ENCODE results near the gene ASAP2.

Gene ASAP2

DNA sequence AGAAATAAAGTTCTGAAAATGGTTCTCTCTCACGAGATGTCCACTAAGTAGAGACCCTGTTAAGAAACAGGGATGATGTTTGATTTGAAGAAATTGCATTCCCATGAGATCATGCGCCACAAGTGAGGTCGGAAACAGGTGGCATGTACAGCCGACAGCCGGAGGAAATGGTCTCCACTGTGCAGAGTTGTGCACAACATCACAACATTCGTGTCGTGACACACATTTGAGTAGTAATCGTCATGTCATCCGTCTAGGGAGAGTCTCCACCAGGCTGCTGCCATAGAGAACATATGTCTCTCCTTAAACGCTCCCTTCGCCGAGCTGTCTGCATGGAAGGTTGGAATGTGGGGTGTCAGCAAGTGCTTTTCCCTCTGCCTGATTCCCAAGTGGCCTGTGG, 84.7 kb downstream of the ASAP2 start:
- H3K18ac ChIP-seq (ENCODE audit: low read length) = no peak overlapping the region
- H2AFZ ChIP-seq (ENCODE audit: low read length) = no peak overlapping the region
- H3K4me1 ChIP-seq (ENCODE audit: control insufficient read depth in 2 of 2, insufficient read depth in 1 of 2, low read depth in 1 of 2, low read length in 2 of 2) = peaks cover 0 to 12% of the 10 kb centered on the region in 2 donors
- no peaks in the 10 kb centered on the region for H3K27me3 ChIP-seq (ENCODE audit: control insufficient read depth in 3 of 3, insufficient read depth in 3 of 3, low read depth in 1 of 3, low read length in 3 of 3)
- DNase-seq (ENCODE audit: low spot score) = no peak
- H3K4me3 ChIP-seq (ENCODE audit: low read length in 2 of 2) = no peak overlapping the region
- H3K14ac ChIP-seq (ENCODE audit: low read length) = no peak overlapping the region
- peaks cover 3% of the 10 kb centered on the region for H3K79me1 ChIP-seq (ENCODE audit: low read depth, low read length)
- no peak overlapping the region for H2AK5ac ChIP-seq (ENCODE audit: low read depth, low read length)
- H3K4me2 ChIP-seq (ENCODE audit: insufficient read depth, low read length, poor library complexity, severe bottlenecking) = no peak overlapping the region
- no peak overlapping the region for H3K23ac ChIP-seq (ENCODE audit: low read depth, low read length, poor library complexity)
- no peak overlapping the region for H3K4ac ChIP-seq (ENCODE audit: low read length)
- no peak overlapping the region for H2BK15ac ChIP-seq (ENCODE audit: low read length)
- H4K91ac ChIP-seq (ENCODE audit: low read depth, low read length, poor library complexity) = no peak overlapping the region
- H2BK120ac ChIP-seq (ENCODE audit: low read depth, low read length) = no peak overlapping the region
- WGBS, 2 donors (ENCODE audit: extremely low coverage in 2 of 2, insufficient read length in 2 of 2, insufficient replicate concordance in 1 of 2) = no CpG with 5 or more reads among the region's 12 CpGs
- no peak overlapping the region for H4K8ac ChIP-seq (ENCODE audit: low read depth, low read length)
- no peak overlapping the region for H2BK5ac ChIP-seq (ENCODE audit: low read length)
- H3K9me3 ChIP-seq (replicated peaks in 1 of 2; ENCODE audit: control insufficient read depth in 2 of 2, insufficient read depth in 1 of 2, low read depth in 1 of 2, low read length in 2 of 2) = no peaks in the 10 kb centered on the region
- H3K27ac ChIP-seq (replicated peaks; ENCODE audit: low read length) = no peak overlapping the region
- H2BK12ac ChIP-seq (ENCODE audit: low read length) = no peak overlapping the region
- H3K9ac ChIP-seq (ENCODE audit: low read depth, low read length, poor library complexity) = no peak overlapping the region
- H3K36me3 ChIP-seq (replicated peaks in 1 of 2; ENCODE audit: control insufficient read depth in 2 of 2, insufficient read depth in 2 of 2, low read length in 2 of 2) = peaks cover 0 to 37% of the 10 kb centered on the region in 2 donors

DNA sequence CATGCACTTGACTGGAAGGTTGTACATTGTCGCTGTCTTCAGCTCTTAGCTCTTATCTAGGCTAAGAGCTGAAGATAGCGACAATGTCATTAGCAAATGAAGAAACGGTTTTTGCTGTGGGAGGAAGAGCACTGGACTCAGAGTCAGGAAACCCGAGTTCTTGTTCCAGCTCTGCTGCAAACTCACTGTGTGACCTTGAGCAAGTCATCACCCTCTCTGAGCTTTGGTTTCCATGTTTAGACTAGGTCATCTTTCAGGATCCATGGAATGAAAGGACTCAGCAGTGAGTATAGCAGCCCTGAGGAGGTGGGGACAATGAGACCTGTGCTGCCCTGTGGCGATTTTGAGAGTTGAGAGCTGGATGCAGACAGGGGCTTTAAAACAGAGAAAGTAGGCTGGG, 85.3 kb downstream of the ASAP2 start:
- H3K27me3 ChIP-seq (ENCODE audit: control insufficient read depth in 3 of 3, insufficient read depth in 3 of 3, low read depth in 1 of 3, low read length in 3 of 3) = no peaks in the 10 kb centered on the region
- H3K4me3 ChIP-seq (ENCODE audit: low read length in 2 of 2) = no peak overlapping the region
- H3K4ac ChIP-seq (ENCODE audit: low read length) = no peak overlapping the region
- DNase-seq (ENCODE audit: low spot score) = no peak
- H3K79me1 ChIP-seq (ENCODE audit: low read depth, low read length) = peaks cover 3% of the 10 kb centered on the region
- H3K9ac ChIP-seq (ENCODE audit: low read depth, low read length, poor library complexity) = no peak overlapping the region
- no peak overlapping the region for H4K8ac ChIP-seq (ENCODE audit: low read depth, low read length)
- no peaks in the 10 kb centered on the region for H3K9me3 ChIP-seq (replicated peaks in 1 of 2; ENCODE audit: control insufficient read depth in 2 of 2, insufficient read depth in 1 of 2, low read depth in 1 of 2, low read length in 2 of 2)
- no peak overlapping the region for H3K14ac ChIP-seq (ENCODE audit: low read length)
- H3K27ac ChIP-seq (replicated peaks; ENCODE audit: low read length) = no peak overlapping the region
- no CpG with 5 or more reads among the region's 5 CpGs for WGBS, 2 donors (ENCODE audit: extremely low coverage in 2 of 2, insufficient read length in 2 of 2, insufficient replicate concordance in 1 of 2)
- H4K91ac ChIP-seq (ENCODE audit: low read depth, low read length, poor library complexity) = no peak overlapping the region
- no peak overlapping the region for H2BK120ac ChIP-seq (ENCODE audit: low read depth, low read length)
- peaks cover 0 to 12% of the 10 kb centered on the region in 2 donors for H3K4me1 ChIP-seq (ENCODE audit: control insufficient read depth in 2 of 2, insufficient read depth in 1 of 2, low read depth in 1 of 2, low read length in 2 of 2)
- no peak overlapping the region for H2BK15ac ChIP-seq (ENCODE audit: low read length)
- H3K18ac ChIP-seq (ENCODE audit: low read length) = no peak overlapping the region
- H2AK5ac ChIP-seq (ENCODE audit: low read depth, low read length) = no peak overlapping the region
- peaks cover 0 to 36% of the 10 kb centered on the region in 2 donors for H3K36me3 ChIP-seq (replicated peaks in 1 of 2; ENCODE audit: control insufficient read depth in 2 of 2, insufficient read depth in 2 of 2, low read length in 2 of 2)
- no peak overlapping the region for H2BK12ac ChIP-seq (ENCODE audit: low read length)
- no peak overlapping the region for H2BK5ac ChIP-seq (ENCODE audit: low read length)
- H2AFZ ChIP-seq (ENCODE audit: low read length) = no peak overlapping the region
- no peak overlapping the region for H3K4me2 ChIP-seq (ENCODE audit: insufficient read depth, low read length, poor library complexity, severe bottlenecking)
- no peak overlapping the region for H3K23ac ChIP-seq (ENCODE audit: low read depth, low read length, poor library complexity)

DNA sequence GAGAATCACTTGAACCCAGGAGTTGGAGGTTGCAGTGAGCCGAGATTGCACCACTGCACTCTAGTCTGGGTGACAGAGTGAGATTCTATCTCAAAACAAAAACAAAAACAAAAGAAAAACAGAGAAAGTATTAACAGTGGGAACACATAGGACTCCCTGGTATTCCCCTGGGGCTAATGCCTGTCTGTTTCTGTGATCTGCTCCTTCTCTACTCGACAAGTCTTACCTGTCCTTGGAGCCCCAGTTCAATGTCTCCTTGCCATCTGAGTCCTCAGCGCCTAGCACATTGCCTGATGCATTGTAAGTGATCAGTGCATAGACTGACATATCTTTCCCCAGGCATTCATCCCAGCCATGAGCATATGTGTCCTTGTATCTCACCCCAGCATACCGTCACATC, 85.8 kb downstream of the ASAP2 start:
- Histone ChIP-seq H4K91ac (ENCODE audit: low read depth, low read length, poor library complexity) (no peak overlapping the region), H3K79me1 (ENCODE audit: low read depth, low read length) (peaks cover 3% of the 10 kb centered on the region), H3K23ac (ENCODE audit: low read depth, low read length, poor library complexity) (no peak overlapping the region), H2BK12ac (ENCODE audit: low read length) (no peak overlapping the region), H3K9me3 (replicated peaks in 1 of 2; ENCODE audit: control insufficient read depth in 2 of 2, insufficient read depth in 1 of 2, low read depth in 1 of 2, low read length in 2 of 2) (no peaks in the 10 kb centered on the region), H3K27me3 (ENCODE audit: control insufficient read depth in 3 of 3, insufficient read depth in 3 of 3, low read depth in 1 of 3, low read length in 3 of 3) (no peaks in the 10 kb centered on the region), H2BK120ac (ENCODE audit: low read depth, low read length) (no peak overlapping the region), H2BK5ac (ENCODE audit: low read length) (no peak overlapping the region), H3K9ac (ENCODE audit: low read depth, low read length, poor library complexity) (no peak overlapping the region), H3K14ac (ENCODE audit: low read length) (no peak overlapping the region), H3K36me3 (replicated peaks in 1 of 2; ENCODE audit: control insufficient read depth in 2 of 2, insufficient read depth in 2 of 2, low read length in 2 of 2) (peaks cover 0 to 36% of the 10 kb centered on the region in 2 donors), H3K4ac (ENCODE audit: low read length) (no peak overlapping the region), H3K4me3 (ENCODE audit: low read length in 2 of 2) (no peak overlapping the region), H3K4me1 (ENCODE audit: control insufficient read depth in 2 of 2, insufficient read depth in 1 of 2, low read depth in 1 of 2, low read length in 2 of 2) (peaks cover 0 to 10% of the 10 kb centered on the region in 2 donors), H3K27ac (replicated peaks; ENCODE audit: low read length) (no peak overlapping the region), H3K18ac (ENCODE audit: low read length) (no peak overlapping the region), H2AFZ (ENCODE audit: low read length) (no peak overlapping the region), H3K4me2 (ENCODE audit: insufficient read depth, low read length, poor library complexity, severe bottlenecking) (no peak overlapping the region), H2BK15ac (ENCODE audit: low read length) (no peak overlapping the region), H4K8ac (ENCODE audit: low read depth, low read length) (no peak overlapping the region), H2AK5ac (ENCODE audit: low read depth, low read length) (no peak overlapping the region)
- no CpG with 5 or more reads among the region's 4 CpGs for WGBS, 2 donors (ENCODE audit: extremely low coverage in 2 of 2, insufficient read length in 2 of 2, insufficient replicate concordance in 1 of 2)
- DNase-seq (ENCODE audit: low spot score) = no peak

DNA sequence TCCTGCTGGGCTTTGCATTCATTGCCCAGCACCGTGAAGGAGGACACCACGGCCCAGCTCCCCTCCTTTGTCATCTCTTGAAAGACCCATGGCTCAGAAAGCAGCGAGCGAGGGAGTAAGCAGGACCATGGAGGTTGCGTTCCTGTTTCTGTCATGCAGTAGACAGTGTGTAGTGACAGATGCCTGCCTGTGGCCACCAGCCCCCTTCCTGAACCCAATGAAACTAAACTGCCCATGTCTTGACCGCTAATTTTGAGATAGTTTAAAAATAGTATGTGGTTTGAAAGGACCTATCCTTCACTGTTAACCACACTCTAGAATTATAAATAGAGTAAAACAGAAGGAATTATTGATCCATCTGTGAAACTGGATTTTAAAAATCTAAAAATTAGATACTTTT, 88.2 kb downstream of the ASAP2 start:
- no peak for DNase-seq (ENCODE audit: low spot score)
- Histone ChIP-seq H2AK5ac (ENCODE audit: low read depth, low read length) (no peak overlapping the region), H4K8ac (ENCODE audit: low read depth, low read length) (no peak overlapping the region), H2BK5ac (ENCODE audit: low read length) (no peak overlapping the region), H3K4me3 (ENCODE audit: low read length in 2 of 2) (no peak overlapping the region), H3K27me3 (ENCODE audit: control insufficient read depth in 3 of 3, insufficient read depth in 3 of 3, low read depth in 1 of 3, low read length in 3 of 3) (no peaks in the 10 kb centered on the region), H3K36me3 (replicated peaks in 1 of 2; ENCODE audit: control insufficient read depth in 2 of 2, insufficient read depth in 2 of 2, low read length in 2 of 2) (peaks cover 3 to 42% of the 10 kb centered on the region in 2 donors), H2BK12ac (ENCODE audit: low read length) (no peak overlapping the region), H3K4ac (ENCODE audit: low read length) (no peak overlapping the region), H2BK15ac (ENCODE audit: low read length) (no peak overlapping the region), H3K18ac (ENCODE audit: low read length) (no peak overlapping the region), H4K91ac (ENCODE audit: low read depth, low read length, poor library complexity) (no peak overlapping the region), H3K4me1 (ENCODE audit: control insufficient read depth in 2 of 2, insufficient read depth in 1 of 2, low read depth in 1 of 2, low read length in 2 of 2) (peaks cover 0 to 4% of the 10 kb centered on the region in 2 donors), H3K4me2 (ENCODE audit: insufficient read depth, low read length, poor library complexity, severe bottlenecking) (no peak overlapping the region), H2AFZ (ENCODE audit: low read length) (no peak overlapping the region), H3K14ac (ENCODE audit: low read length) (no peak overlapping the region), H3K27ac (replicated peaks; ENCODE audit: low read length) (no peak overlapping the region), H3K79me1 (ENCODE audit: low read depth, low read length) (peaks cover 3% of the 10 kb centered on the region), H3K9me3 (replicated peaks in 1 of 2; ENCODE audit: control insufficient read depth in 2 of 2, insufficient read depth in 1 of 2, low read depth in 1 of 2, low read length in 2 of 2) (no peaks in the 10 kb centered on the region), H3K23ac (ENCODE audit: low read depth, low read length, poor library complexity) (no peak overlapping the region), H3K9ac (ENCODE audit: low read depth, low read length, poor library complexity) (no peak overlapping the region), H2BK120ac (ENCODE audit: low read depth, low read length) (no peak overlapping the region)
- WGBS, 2 donors (ENCODE audit: extremely low coverage in 2 of 2, insufficient read length in 2 of 2, insufficient replicate concordance in 1 of 2) = no CpG with 5 or more reads among the region's 6 CpGs
